HAP-1 (cell line): ENCODE measurements around the gene CDKN2D.
"Not testable (repeated sequence)": the region's sequence is repeated elsewhere in the genome, so short reads cannot be mapped to it uniquely, and the experiment has no call there.

Source experiments
- DNase-seq, 2 experiments: peaks; one replicate each; pipeline ENCODE4 v3.0.0-alpha.2; 2016 to 2020; ENCODE audit warnings: low spot score in 2 of 2
- H3K27me3 ChIP-seq: fragments of 250-450 bp; sonication (Bioruptor Pico); 2 replicates; pipeline ENCODE4 v1.5.1; 2020; ENCODE audit warnings: low read depth, mild to moderate bottlenecking, moderate library complexity
- H3K36me3 ChIP-seq: fragments of 250-450 bp; sonication (Bioruptor Pico); replicated peaks from 2 replicates; pipeline ENCODE4 v1.5.1; 2020; ENCODE audit warnings: mild to moderate bottlenecking
- H3K4me1 ChIP-seq: fragments of 250-450 bp; sonication (Bioruptor Pico); 2 replicates; pipeline ENCODE4 v1.5.1; 2020; ENCODE audit warnings: mild to moderate bottlenecking
- H3K4me3 ChIP-seq: fragments of 250-450 bp; sonication (Bioruptor Pico); 2 replicates; pipeline ENCODE4 v1.5.1; 2020; ENCODE audit warnings: mild to moderate bottlenecking, moderate library complexity
- H3K9me3 ChIP-seq: fragments of 250-450 bp; sonication (Bioruptor Pico); 2 replicates; pipeline ENCODE4 v1.5.1; 2020; ENCODE audit warnings: mild to moderate bottlenecking, moderate library complexity
- in situ Hi-C: fragments of 300-500 bp; cut with MboI; formaldehyde crosslinking; loops from 3 replicates; pipeline ENCODE4 v1.14.3; 2020; ENCODE audit warnings: low sequenced_read_pairs, inconsistent platforms, mixed read lengths

The CDKN2D gene

DNA sequence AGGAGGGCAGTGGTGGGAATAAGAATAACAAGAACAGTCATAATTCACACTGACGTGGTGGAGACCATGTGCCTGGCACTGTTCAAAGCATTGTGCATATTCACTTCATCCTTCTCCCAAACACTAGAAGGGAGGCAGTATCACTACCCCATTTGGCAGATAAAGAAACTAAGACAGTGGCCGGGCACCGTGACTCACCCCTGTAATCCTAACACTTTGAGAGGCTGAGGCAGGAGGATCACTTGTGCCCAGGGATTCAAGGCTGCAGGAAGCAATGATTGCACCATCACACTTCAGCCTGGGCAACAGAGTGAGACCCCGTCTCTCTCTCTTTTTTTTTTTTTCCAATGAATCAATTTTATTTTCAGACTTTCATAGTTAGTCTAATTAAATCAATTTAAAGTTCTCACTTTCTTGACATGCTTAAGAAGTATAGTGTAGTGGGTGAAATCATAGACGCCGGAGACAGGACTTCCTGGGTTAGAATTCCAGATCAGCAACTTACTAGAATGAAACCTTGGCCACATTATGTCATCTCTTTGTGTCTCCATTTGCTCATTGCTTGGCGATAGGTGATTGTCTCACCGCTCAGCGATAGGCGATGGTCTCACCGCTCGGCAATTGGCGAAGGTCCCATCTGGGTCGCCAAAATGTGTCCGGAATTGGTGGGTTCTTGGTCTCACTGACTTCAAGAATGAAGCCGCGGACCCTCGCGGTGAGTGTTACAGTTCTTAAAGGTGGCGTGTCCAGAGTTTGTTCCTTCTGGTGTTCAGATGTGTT is 30.4 kb downstream of the CDKN2D start:
- in situ Hi-C loops, result no loop called here
- H3K9me3 ChIP-seq, result no peaks in the 10 kb centered on the region
- 0 out of 2 replicates have a peak, but pooled peaks cover 5% of the 10 kb centered on the region for H3K27me3 ChIP-seq
- DNase-seq, result no peak
- H3K4me1 ChIP-seq, result peaks cover 2% of the 10 kb centered on the region; the same call in 1 of the 2 replicates
- H3K36me3 ChIP-seq, result no peaks in the 10 kb centered on the region
- no peak overlapping the region for H3K4me3 ChIP-seq

DNA sequence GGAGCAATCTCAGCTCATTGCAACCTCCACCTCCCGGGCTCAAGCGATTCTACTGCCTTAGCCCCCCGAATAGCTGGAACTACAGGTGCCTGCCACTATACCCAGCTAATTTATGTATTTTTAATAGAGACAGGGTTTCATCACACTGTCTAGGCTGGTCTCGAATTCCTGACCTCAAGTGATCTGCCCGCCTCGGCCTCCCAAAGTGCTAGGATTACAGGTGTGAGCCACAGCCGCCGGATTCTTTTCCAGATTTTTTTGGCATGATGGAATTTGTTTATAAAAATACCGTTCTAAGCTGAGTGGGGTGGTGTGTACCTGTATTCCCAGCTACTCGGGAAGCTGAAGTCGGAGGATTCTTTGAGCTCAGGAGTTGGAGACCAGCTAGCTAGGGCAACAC is 31.1 kb downstream of the CDKN2D start:
- in situ Hi-C loops, result no loop called here
- Histone ChIP-seq H3K4me3 (no peak overlapping the region), H3K27me3 (0 out of 2 replicates have a peak, but pooled peaks cover 5% of the 10 kb centered on the region), H3K9me3 (no peaks in the 10 kb centered on the region), H3K4me1 (peaks cover 2% of the 10 kb centered on the region; the same call in 1 of the 2 replicates), H3K36me3 (no peaks in the 10 kb centered on the region)
- no peak for DNase-seq

DNA sequence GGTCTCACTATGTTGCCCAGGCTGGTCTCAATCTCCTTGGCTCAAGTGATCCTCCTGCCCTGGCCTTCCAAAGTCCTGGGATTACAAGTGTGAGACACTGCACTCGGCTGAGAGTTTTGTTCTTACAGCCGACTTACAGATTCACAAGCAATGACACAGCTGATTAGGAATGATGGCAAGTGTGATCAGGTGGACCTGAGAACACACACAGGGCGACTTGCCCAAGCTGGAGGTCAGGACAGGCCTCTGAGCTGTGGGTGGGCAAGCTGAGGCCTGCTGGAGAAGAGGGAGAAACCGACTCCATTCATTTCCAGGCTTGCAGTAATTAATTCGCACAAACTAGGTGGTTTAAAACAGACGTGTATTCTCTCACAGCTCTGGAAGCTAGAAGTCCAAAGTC is 33.2 kb downstream of the CDKN2D start:
- no peak overlapping the region for H3K4me3 ChIP-seq
- no peaks in the 10 kb centered on the region for H3K9me3 ChIP-seq
- no peaks in the 10 kb centered on the region for H3K36me3 ChIP-seq
- 0 out of 2 replicates have a peak, but pooled peaks cover 2% of the 10 kb centered on the region for H3K4me1 ChIP-seq
- in situ Hi-C loops, result no loop called here
- DNase-seq, result no peak
- H3K27me3 ChIP-seq, result 0 out of 2 replicates have a peak, but pooled peaks cover 5% of the 10 kb centered on the region

DNA sequence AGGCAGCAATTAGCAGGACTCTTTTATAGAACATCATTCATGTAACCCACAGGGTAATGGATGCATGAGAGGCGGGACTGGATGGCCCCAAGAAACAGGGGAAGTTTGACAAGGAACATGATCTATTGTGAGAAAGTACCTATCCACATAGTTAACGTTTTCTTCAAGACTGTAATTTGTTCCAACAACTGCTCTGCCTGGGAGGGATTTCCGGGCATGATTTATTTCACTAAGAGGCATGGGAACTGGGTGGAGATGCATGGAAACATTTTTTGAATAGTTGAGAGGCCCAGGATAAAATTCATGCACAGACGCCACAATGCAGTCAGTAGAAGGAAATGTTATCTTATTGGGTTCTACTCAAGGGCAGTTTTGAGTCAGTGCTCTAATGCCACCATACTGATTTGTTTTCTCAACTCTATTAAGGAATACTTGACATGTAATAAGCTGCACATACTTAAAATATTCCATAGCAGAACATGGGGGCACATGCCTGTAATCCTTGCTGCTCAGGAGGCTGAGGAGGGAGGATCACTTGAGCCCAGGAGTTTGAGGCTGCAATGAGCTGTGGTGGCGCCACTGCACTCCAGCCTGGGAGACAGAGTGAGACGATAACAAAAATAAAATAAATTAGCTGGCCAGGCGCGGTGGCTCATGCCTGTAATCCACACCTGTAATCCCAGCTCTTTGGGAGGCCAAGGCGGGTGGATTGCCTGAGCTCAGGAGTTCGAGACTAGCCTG is 35.0 kb downstream of the CDKN2D start:
- DNase-seq, result no peak
- Histone ChIP-seq H3K36me3 (no peaks in the 10 kb centered on the region), H3K27me3 (0 out of 2 replicates have a peak, but pooled peaks cover 3% of the 10 kb centered on the region), H3K9me3 (no peaks in the 10 kb centered on the region), H3K4me1 (0 out of 2 replicates have a peak, but pooled peaks cover 2% of the 10 kb centered on the region), H3K4me3 (no peak overlapping the region)
- in situ Hi-C loops, result no loop called here

DNA sequence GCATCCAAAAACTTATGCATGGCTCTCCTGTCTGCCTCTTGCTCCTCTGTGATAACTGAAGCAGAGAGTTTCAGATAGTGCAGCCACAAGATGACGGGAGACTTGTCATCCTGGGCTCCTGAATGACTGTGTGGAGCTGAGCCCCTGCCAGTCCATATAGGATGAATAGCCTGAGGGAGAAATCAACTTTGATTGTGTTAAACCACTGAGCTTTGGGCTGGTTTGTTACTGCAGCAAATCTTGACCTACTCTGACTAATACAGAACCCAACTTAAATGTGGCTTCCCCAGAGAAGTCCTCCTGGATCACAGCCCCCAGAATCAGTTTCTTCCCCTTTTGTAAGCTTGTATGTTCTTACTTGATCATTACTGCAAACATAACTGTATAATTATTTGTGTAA is 36.3 kb downstream of the CDKN2D start:
- 0 out of 2 replicates have a peak, but pooled peaks cover 2% of the 10 kb centered on the region for H3K4me1 ChIP-seq
- in situ Hi-C loops, result no loop called here
- no peaks in the 10 kb centered on the region for H3K9me3 ChIP-seq
- H3K4me3 ChIP-seq, result no peak overlapping the region
- no peak for DNase-seq
- 0 out of 2 replicates have a peak, but pooled peaks cover 3% of the 10 kb centered on the region for H3K27me3 ChIP-seq
- H3K36me3 ChIP-seq, result no peaks in the 10 kb centered on the region

DNA sequence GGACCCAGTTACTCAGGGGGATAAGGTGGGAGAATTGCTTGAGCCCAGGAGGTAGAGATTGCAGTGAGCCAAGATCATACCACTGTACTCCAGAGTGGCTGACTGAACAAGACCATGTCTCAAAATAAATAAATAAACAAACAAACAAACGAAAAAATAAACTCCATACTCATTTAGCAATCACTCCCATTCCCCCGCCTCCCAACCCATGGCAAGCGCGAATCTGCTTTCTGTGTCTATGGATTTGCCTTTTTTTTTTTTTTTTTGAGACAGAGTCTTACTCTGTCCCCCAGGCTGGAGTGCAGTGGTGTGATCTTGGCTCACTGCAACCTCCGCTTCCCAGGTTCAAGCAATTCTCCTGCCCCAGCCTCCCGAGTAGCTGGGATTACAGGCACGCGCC is 41.9 kb downstream of the CDKN2D start:
- H3K9me3 ChIP-seq, DNase-seq, H3K4me1 ChIP-seq, H3K36me3 ChIP-seq, in situ Hi-C loops, H3K27me3 ChIP-seq, H3K4me3 ChIP-seq: not testable (repeated sequence)

DNA sequence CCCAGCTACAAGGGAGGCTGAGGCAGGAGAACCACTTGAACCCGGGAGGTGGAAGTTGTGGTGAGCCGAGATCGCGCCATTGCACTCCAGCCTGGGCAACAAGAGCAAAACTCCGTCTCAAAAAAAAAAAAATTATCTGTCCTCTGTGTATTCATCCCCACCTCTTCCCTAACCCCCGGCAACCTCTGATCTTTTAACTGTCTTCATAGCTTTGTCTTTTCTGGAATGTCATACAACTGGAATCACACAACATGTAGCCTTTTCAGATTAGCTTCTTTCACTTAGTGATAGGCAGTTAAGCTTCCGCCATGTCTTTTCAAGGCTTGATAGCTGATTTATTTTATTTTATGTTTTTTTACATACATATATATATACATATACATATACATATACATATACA is 43.1 kb downstream of the CDKN2D start:
- Histone ChIP-seq H3K9me3 (no peaks in the 10 kb centered on the region), H3K36me3 (no peaks in the 10 kb centered on the region), H3K4me1 (no peaks in the 10 kb centered on the region), H3K4me3 (no peak overlapping the region), H3K27me3 (no peaks in the 10 kb centered on the region)
- DNase-seq, result no peak
- in situ Hi-C loops, result no loop called here

DNA sequence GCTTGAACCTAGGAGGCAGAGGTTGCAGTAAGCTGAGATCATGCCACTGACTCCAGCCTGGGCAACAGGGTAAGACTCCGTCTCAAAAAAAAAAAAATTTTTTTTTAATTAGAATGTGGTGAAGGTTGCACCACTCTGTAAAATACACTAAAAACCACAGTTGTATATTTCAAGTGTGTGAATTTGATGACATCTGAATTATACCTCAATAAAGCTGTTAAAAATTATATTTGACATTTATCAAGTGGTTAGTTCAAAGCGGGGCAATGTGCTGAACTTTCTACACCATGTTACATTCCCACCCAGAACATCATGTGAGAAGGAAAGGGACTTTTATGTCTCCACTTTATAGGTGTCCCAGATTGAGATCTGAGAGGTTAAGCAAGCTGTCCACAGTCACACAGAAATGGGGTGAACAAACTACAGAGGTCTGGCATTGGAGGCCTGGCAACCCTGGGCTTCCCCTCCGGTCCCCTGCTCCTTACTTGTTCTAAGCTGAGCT is 45.6 kb downstream of the CDKN2D start:
- Histone ChIP-seq H3K36me3 (no peaks in the 10 kb centered on the region), H3K4me3 (no peak overlapping the region), H3K9me3 (no peaks in the 10 kb centered on the region), H3K27me3 (no peaks in the 10 kb centered on the region; the same call in 1 of the 2 replicates), H3K4me1 (peaks cover under 1% of the 10 kb centered on the region)
- in situ Hi-C loops, result no loop called here
- DNase-seq, result no peak

DNA sequence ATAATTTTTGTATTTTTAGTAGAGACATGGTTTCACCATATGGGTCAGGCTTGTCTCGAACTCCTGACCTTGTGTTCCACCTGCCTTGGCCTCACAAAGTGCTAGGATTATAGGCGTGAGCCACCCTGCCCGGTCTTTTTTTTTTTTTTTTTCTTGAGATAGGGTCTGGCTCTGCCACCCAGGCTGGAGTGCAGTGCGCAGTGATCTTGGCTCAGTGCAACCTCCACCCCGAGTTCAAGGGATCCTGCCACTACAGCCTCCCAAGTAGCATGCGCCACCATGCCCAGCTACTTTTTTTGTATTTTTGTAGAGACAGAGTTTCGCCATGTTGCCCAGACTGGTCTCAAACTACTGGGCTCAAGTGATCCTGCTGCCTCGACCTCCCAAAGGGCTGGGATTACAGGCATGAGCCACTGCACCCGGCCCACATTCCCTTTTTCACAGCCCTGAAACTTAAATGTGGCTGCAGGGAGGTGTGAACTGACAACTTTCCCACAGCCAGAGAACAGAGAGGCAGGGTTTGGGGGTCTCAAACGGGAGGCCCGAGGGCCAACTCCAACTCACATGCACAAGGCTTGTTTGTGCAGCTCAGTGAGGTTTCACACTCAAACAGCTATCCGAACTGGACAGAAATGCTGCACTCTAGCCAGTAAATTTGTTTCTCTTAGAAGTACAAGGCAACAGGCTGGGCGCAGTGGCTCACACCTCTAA is 47.2 kb downstream of the CDKN2D start:
- in situ Hi-C loops, result no loop called here

DNA sequence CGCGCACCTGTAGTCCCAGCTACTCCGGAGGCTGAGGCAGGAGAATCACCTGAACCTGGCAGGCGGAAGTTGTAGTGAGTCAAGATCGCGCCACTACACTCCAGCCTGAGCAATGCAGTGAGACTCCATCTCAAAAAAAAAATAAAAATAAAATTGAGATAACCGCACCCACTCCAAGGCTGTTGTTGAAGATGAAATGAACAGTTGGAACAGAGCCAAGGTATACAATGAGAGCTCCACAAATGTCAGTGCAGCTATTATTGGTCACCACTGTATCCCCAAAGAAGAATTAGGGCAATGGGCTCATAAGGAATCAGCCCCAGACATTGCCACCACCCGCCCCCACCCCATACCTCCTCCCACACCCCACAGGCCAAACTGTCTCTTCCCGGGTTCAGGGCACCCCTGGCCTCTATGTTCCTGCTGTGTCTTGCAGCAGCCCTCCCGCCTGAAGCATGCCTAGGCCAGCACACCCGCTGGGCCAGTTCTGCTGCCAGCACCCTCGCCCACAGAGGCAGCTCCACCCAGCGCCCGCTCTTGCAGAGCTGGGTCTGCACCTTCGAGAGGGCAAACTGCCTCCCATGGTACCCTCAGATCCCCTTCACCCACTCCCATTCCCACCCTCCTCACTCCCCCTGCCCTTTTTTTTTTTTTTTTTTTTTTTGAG is 48.0 kb downstream of the CDKN2D start:
- H3K4me1 ChIP-seq, result peaks cover 5% of the 10 kb centered on the region
- in situ Hi-C loops, result no loop called here
- H3K4me3 ChIP-seq, result no peak overlapping the region
- DNase-seq, result no peak
- H3K36me3 ChIP-seq, result no peaks in the 10 kb centered on the region
- H3K9me3 ChIP-seq, result no peaks in the 10 kb centered on the region
- no peaks in the 10 kb centered on the region; the same call in 1 of the 2 replicates for H3K27me3 ChIP-seq

More for the DNA sequence above, 47.2 kb downstream of the CDKN2D start:
- Histone ChIP-seq H3K27me3 (no peaks in the 10 kb centered on the region; the same call in 1 of the 2 replicates), H3K4me3 (no peak overlapping the region), H3K36me3 (no peaks in the 10 kb centered on the region), H3K9me3 (no peaks in the 10 kb centered on the region), H3K4me1 (peaks cover 5% of the 10 kb centered on the region)
- DNase-seq, result no peak

DNA sequence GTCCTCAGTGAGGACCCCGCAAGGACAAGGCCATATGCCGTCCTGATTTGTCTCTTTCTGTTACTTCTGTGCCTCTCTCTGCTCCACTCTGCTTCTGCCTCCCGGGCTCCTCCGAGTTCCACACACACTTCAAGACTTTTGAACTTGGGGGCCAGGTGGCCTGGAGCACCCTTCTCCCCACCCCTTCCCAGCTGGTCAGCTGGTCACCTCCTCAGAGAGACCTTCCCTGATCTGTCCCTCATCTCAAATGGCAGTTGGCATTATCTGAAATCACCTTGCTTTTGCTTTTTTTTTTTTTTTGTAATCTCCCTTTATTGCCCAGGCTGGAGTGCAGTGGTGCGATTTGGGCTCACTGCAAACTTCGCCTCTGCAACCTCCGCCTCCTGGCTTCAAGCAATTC is 49.4 kb downstream of the CDKN2D start:
- H3K4me3 ChIP-seq, result no peak overlapping the region
- no peaks in the 10 kb centered on the region; the same call in 1 of the 2 replicates for H3K27me3 ChIP-seq
- H3K9me3 ChIP-seq, result no peaks in the 10 kb centered on the region
- no peak for DNase-seq
- peaks cover 5% of the 10 kb centered on the region for H3K4me1 ChIP-seq
- no peaks in the 10 kb centered on the region for H3K36me3 ChIP-seq
- in situ Hi-C loops, result no loop called here

DNA sequence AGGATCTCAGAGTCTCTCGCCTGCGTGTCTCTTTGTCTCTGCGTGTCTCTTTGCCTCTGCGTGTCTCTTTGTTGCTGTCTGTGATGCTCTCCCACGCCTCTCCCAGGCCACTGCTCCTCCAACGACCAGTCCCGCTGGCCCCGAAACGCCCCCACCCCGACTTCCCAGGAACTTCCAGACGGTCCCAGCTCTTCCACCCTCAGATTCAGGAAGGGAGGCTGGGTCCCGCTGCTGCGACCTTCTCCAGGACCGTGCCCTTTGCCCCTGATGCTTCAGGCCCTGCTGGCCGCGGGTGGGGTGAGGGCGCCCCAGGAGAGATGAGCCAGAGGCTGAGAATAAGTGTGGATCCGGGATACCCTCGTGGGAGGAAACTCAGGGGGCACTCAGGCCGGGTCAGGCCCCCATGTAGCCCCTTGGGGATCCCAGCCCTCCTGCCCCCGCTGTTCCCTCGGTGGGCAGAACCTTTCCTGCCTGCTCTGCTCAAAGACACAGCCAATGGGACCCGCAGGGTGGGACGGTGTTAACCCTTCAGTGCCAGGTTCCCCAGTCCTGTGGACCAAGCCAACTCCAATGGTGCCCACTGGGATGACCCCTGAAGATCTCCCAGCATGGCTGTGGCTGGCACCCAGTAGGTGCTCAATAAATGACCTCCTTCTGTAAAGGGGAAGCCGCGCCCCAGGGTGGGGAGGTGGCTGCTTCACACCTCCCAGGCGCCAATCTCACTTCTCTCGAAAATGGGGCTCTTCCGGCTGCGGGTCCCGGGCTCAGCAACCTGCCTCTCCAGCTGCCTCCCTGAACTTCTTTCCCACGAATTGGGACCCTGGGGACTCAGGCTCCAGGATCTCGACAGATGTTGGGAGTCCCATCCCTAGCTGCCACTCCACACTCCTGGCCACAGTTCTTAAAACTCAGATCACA is 50.1 kb downstream of the CDKN2D start:
- in situ Hi-C loops, result no loop called here
- no peaks in the 10 kb centered on the region; the same call in 1 of the 2 replicates for H3K27me3 ChIP-seq
- no peak overlapping the region for H3K4me3 ChIP-seq
- H3K4me1 ChIP-seq, result peaks cover 5% of the 10 kb centered on the region
- no peak for DNase-seq
- H3K36me3 ChIP-seq, result no peaks in the 10 kb centered on the region
- no peaks in the 10 kb centered on the region for H3K9me3 ChIP-seq
